Measurements from ENCODE around the gene IGSF3.
"Not testable (repeated sequence)": the region's sequence is repeated elsewhere in the genome, so short reads cannot be mapped to it uniquely, and the experiment has no call there.

Gene IGSF3

DNA sequence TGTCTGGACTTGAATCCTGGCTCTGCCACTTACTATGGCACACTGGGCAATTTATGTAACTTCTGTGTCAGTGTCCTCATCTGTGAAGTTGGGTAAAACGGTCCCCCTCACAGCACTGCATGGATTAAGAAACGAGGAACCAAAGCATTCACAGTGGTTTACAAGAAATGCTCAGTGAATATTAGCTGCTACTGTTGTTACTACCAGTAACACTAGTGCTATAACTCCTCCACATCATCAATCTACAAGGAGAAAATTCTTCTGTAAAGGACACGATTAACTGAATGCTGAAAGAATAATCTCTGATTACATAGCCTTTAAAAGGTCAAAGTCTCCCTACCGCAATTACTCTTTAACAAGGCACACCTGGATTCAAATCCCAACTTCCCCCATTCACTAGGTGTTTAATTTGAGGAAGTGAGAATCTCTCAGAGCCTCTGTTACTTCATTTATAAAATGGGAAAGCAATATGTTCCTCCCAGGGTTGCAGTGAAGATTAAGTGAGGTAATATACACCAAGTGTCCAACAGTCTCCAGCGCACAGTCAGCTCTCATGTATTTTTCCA lies 70.7 kb downstream of the IGSF3 start:
- DNase-seq (ENCODE audit: low spot score), result not testable (repeated sequence)

GRCh38 chr1:116595946-116596741 lies 71.4 kb downstream of the IGSF3 start:
- DNase-seq (ENCODE audit: low spot score), result peak; percentile 14

GRCh38 chr1:116595065-116595840 lies 72.3 kb downstream of the IGSF3 start:
- not testable (repeated sequence) for DNase-seq (ENCODE audit: low spot score)

- DNase-seq (ENCODE audit: low spot score), result not testable (repeated sequence)
Observed at GRCh38 chr1:116593977-116594376, 73.6 kb downstream of the IGSF3 start.

DNA sequence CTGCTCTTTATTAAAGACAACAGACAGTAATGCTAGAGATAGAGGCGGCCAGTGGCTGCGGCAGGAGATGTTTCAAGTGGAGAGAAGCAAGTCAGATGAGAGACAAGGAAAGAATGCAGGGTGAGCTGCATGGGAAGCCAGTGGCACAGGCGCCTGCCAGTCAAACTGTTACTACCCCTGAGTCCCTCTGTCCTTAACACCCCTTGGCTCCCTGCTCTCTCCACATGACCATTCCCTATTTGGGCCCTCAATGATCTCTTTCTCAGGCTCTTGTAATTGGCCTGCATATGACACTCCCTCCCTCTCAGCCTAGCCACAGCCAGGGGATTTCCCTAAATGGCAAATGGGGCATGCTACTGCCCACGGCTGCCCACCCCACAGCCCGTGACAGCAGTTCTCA lies 74.1 kb downstream of the IGSF3 start:
- DNase-seq (ENCODE audit: low spot score), result not testable (repeated sequence)

DNA sequence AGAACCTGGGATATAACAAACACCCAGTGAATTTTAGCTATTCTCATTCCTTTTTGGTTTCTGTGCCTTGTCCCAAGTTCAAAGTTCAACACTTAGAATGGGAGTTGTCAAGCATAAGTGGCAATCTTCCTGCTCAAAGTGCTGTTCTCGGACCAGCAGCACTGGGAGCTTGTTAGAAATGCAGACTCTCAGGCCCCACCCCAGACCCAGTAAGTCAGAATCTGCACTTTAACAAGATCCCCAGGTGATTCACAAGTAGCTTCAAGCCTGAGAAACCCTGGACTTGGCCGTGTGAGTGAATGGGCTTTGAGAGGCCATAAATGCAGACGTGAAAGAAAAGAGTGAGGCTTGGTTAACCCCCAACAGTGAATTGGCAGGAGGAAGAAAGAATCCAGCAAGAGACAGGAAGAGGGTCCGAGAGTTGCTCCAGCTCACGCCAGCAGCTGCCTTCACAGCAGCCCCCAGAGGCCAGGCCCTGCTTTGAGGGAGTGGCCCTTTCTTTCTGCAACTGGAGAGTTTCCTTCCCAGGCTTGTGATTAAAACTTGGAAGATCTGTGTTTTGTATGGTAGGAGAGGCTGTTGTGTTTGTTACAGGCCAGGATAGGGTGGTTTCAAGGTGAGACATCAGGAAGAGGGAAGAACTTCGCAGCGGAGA lies 75.5 kb downstream of the IGSF3 start:
- not testable (repeated sequence) for DNase-seq (ENCODE audit: low spot score)

DNA sequence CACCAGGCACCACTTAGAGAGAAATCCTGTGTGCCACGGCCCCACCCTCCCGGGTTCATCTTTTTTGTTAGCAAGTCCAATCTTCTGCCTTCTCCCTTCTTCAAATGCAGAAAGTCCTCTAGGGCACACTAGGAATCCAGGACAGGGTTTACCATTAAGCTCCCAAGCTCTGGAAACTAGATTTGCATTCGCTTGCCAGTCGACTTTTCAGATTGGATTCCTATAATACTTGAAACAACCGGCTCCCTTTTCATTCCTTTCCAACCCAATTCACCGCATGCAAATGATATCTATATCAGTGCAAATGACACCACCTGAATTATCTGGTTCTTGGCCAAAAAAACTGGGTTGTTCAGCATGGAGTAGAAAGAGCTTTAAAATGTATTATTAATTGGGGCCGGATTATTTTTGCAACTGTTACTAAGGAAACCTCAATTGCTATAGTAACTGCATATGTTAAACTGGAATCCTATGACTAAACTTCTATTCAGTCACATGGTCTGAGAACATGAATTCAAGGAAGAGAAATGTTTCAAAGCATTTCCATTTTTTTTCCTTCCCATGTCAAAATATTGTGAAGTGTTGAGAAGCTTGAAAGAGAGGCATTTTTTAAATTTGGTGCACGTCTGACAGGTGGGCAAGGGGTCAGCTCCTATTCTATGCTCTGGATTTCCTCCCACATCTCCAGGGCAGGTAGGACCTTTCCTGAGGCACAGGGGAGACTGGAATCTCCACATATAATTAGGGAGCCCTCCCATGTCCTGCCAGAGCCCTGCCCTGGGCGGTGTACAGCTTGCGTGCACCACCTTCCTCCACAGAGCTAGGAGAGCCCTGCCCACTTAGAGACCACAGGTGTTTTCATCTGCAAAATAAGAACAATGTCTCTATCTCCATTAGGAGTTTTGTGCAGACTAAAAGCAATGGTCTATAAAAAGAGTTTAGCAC lies 76.3 kb downstream of the IGSF3 start:
- DNase-seq (ENCODE audit: low spot score), result not testable (repeated sequence)

- not testable (repeated sequence) for DNase-seq (ENCODE audit: low spot score)
Observed at GRCh38 chr1:116590359-116591005, 77.1 kb downstream of the IGSF3 start.

- DNase-seq (ENCODE audit: low spot score), result not testable (repeated sequence)
Observed at GRCh38 chr1:116589101-116589735, 78.3 kb downstream of the IGSF3 start.

- DNase-seq (ENCODE audit: low spot score), result no peak
Observed at GRCh38 chr1:116587501-116588227, 79.9 kb downstream of the IGSF3 start.

- no peak for DNase-seq (ENCODE audit: low spot score)
Observed at GRCh38 chr1:116586741-116587143, 80.8 kb downstream of the IGSF3 start.

- no peak for DNase-seq (ENCODE audit: low spot score)
Observed at GRCh38 chr1:116585886-116586285, 81.6 kb downstream of the IGSF3 start.

- DNase-seq (ENCODE audit: low spot score), result no peak
Observed at GRCh38 chr1:116581323-116581885, 86.1 kb downstream of the IGSF3 start.

GRCh38 chr1:116580446-116581322 lies 86.8 kb downstream of the IGSF3 start:
- no peak for DNase-seq (ENCODE audit: low spot score)

GRCh38 chr1:116579259-116579875 lies 88.2 kb downstream of the IGSF3 start:
- DNase-seq (ENCODE audit: low spot score), result no peak

DNA sequence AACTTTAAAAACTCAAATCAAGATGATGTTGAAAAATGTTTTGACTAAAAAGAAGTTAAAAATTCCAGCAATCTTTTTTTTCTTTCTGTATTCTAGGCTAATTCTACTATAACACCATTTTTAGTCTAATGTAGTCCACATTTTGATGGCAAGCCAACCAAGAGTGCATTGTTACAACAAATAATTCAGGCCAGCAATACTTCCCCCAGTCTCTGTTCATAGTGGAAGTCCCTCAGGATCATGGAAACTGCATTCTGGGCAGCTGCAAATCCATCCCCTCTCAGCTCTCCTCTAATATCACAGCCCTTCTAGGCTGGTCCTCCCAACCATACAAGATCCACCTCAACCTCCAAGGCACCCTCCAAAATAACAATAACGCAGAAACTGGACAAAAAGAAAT lies 89.0 kb downstream of the IGSF3 start:
- no peak for DNase-seq (ENCODE audit: low spot score)

- DNase-seq (ENCODE audit: low spot score), result no peak
Observed at GRCh38 chr1:116577759-116578314, 89.7 kb downstream of the IGSF3 start.

Measured in HuH-7.5 (cell line).